Fibroblast of pulmonary artery (primary cell): ENCODE results near the gene SRCAP.

Experiments
- DNase-seq: peaks from one replicate; pipeline ENCODE4 v3.0.0-alpha.2; 2010; ENCODE audit warnings: low read depth
- H3K4me3 ChIP-seq: replicated peaks from 2 replicates; pipeline ENCODE4 v1.5.1; 2011; ENCODE audit warnings: low read depth, mild to moderate bottlenecking, control low read depth, low read length, moderate library complexity
- TF ChIP-seq, protein P1 (sequence below): IDR thresholded peaks from 2 replicates; pipeline ENCODE4 v1.5.1; 2011; ENCODE audit warnings: mild to moderate bottlenecking, control low read depth, low read length, inconsistent platforms; ENCODE audit errors: missing control alignments

Gene SRCAP

GRCh38 chr16:30669903-30670824, 28.8 kb upstream of the SRCAP start:
- no peak overlapping the region for H3K4me3 ChIP-seq
- TF ChIP-seq, protein P1, sequence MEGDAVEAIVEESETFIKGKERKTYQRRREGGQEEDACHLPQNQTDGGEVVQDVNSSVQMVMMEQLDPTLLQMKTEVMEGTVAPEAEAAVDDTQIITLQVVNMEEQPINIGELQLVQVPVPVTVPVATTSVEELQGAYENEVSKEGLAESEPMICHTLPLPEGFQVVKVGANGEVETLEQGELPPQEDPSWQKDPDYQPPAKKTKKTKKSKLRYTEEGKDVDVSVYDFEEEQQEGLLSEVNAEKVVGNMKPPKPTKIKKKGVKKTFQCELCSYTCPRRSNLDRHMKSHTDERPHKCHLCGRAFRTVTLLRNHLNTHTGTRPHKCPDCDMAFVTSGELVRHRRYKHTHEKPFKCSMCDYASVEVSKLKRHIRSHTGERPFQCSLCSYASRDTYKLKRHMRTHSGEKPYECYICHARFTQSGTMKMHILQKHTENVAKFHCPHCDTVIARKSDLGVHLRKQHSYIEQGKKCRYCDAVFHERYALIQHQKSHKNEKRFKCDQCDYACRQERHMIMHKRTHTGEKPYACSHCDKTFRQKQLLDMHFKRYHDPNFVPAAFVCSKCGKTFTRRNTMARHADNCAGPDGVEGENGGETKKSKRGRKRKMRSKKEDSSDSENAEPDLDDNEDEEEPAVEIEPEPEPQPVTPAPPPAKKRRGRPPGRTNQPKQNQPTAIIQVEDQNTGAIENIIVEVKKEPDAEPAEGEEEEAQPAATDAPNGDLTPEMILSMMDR: no peak
- no peak for DNase-seq

- no peak overlapping the region for H3K4me3 ChIP-seq
- DNase-seq: no peak
- TF ChIP-seq, protein P1: no peak
These were observed 23.8 kb upstream of the SRCAP start for GRCh38 chr16:30675143-30675542.

DNA sequence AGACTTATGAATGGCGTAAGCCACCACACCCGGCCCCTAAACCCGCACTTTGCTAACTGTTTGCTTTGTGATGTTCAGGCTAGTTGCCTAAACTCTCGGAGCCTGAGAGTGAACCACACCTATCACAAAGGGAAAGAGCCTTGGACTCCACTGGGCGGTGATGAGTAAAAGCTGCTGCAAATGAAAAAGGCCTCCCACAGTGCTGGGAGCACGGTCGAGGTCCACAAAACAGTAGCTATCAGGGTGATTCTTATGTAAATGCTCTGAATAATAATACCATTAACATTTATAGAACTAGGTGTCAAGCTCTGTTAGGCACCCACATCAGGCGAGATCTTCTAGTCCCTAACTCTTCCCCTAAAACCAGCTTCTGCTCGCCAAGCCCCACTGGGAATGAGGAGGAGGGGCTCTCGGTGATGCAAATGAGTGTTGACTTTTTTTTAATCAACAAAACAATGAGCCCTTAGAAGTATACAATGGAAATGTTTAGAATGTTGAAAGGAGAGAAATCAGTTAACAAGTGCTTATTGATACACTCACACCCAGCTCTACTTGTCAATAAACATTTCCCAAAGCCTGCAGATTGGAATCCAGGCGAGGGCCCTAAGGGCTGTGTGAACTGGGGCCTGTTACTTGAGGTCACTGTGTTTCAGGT, 20.9 kb upstream of the SRCAP start:
- TF ChIP-seq, protein P1: no peak
- no peak overlapping the region for H3K4me3 ChIP-seq
- no peak for DNase-seq

DNA sequence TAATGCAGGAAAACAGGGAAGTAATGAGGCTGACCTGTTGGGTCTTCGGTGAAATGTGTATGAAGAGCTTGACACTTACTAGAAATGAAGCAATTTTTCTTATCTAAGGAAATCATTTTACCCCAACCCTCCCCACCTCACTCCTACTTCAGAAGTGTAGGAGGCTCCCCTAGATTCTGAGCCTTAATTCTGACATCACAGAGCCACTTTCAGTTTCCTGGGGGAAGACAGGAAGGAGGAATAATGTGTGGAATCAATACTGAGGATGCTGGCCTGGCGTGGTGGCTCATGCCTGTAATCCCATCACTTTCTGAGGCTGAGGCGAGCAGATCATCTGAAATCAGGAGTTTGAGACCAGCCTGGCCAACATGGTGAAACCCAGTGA, 20.4 kb upstream of the SRCAP start:
- TF ChIP-seq, protein P1: no peak
- DNase-seq: no peak
- no peak overlapping the region for H3K4me3 ChIP-seq

DNA sequence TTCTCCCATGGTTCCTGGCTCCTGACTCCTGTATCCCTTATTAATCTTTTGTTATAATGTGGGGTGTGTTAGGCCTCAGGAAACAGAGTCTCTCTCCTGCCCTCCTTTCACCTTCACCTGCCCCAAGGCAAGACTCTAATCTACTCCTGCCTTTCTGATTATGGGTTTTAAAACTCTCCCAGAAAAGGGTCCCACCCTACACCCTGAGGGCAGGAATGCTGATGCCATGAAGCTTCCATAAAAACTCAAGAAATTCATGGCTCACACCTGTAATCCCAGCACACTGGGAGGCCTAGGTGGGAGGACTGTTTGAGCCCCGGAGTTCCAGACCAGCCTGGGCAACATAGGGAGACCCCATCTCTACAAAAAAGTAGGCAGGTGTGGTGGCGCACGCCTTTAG, 18.6 kb upstream of the SRCAP start:
- H3K4me3 ChIP-seq: no peak overlapping the region
- DNase-seq: no peak
- TF ChIP-seq, protein P1: no peak

- no peak for DNase-seq
- TF ChIP-seq, protein P1: no peak
- H3K4me3 ChIP-seq: no peak overlapping the region
These were observed 10.3 kb upstream of the SRCAP start for GRCh38 chr16:30688701-30689100.
